SK-N-SH treated with all-trans-retinoic acid at 6 μM for 48 hours (cell line): ENCODE results near the gene ESF1.

Source experiments
- ATAC-seq: fragments of 200-7000 bp; cut with Tn5 transposase; 3 replicates; pipeline ENCODE4 v1.9.1; 2020; ENCODE audit warnings: mild to moderate bottlenecking, moderate library complexity
- ARNTL ChIP-seq: fragments of 450-650 bp; formaldehyde crosslinking; IDR thresholded peaks from 2 replicates; pipeline ENCODE4 v1.5.0; 2020; ENCODE audit warnings: low read depth, mild to moderate bottlenecking, moderate library complexity, borderline replicate concordance
- BACH2 ChIP-seq: fragments of 250-450 bp; sonication (Bioruptor Pico); IDR thresholded peaks from 2 replicates; pipeline ENCODE4 v1.9.0; 2021; ENCODE audit warnings: mild to moderate bottlenecking, borderline replicate concordance
- CREB5 ChIP-seq: fragments of 250-450 bp; sonication (Bioruptor Pico); IDR thresholded peaks from 2 replicates; pipeline ENCODE4 v1.5.1; 2020; ENCODE audit warnings: low read depth, mild to moderate bottlenecking, moderate library complexity
- CSDC2 ChIP-seq: fragments of 250-450 bp; sonication (Bioruptor Pico); IDR thresholded peaks from 2 replicates; pipeline ENCODE4 v1.5.0; 2020; ENCODE audit warnings: mild to moderate bottlenecking, moderate library complexity
- CSRNP3 ChIP-seq: fragments of 250-450 bp; sonication (Bioruptor Pico); IDR thresholded peaks from 2 replicates; pipeline ENCODE4 v1.5.1; 2021; ENCODE audit warnings: mild to moderate bottlenecking, moderate library complexity
- ESRRG ChIP-seq: fragments of 250-450 bp; sonication (Bioruptor Pico); IDR thresholded peaks from 2 replicates; pipeline ENCODE4 v1.6.1; 2021; ENCODE audit warnings: mild to moderate bottlenecking
- GLIS3 ChIP-seq: fragments of 250-450 bp; sonication (Bioruptor Pico); IDR thresholded peaks from 2 replicates; pipeline ENCODE4 v1.5.0; 2020; ENCODE audit warnings: mild to moderate bottlenecking, moderate library complexity
- ISL1 ChIP-seq: fragments of 250-450 bp; sonication (Bioruptor Pico); IDR thresholded peaks from 2 replicates; pipeline ENCODE4 v2.1.2; 2022; ENCODE audit warnings: mild to moderate bottlenecking, moderate library complexity
- OSR1 ChIP-seq: fragments of 250-450 bp; sonication (Bioruptor Pico); IDR thresholded peaks from 2 replicates; pipeline ENCODE4 v1.8.0; 2022; ENCODE audit warnings: moderate library complexity, mild to moderate bottlenecking, inconsistent platforms
- PATZ1 ChIP-seq: fragments of 250-450 bp; sonication (Bioruptor Pico); IDR thresholded peaks from 2 replicates; pipeline ENCODE4 v1.8.0; 2020; ENCODE audit warnings: mild to moderate bottlenecking, moderate library complexity, borderline replicate concordance
- POU6F1 ChIP-seq: fragments of 250-450 bp; sonication (Bioruptor Pico); IDR thresholded peaks from 2 replicates; pipeline ENCODE4 v1.8.0; 2021; ENCODE audit warnings: low read depth, mild to moderate bottlenecking, moderate library complexity, borderline replicate concordance
- PPARA ChIP-seq: fragments of 250-450 bp; sonication (Bioruptor Pico); IDR thresholded peaks from 2 replicates; pipeline ENCODE4 v1.5.0; 2020; ENCODE audit warnings: mild to moderate bottlenecking, borderline replicate concordance
- RARB ChIP-seq: fragments of 250-450 bp; sonication (Bioruptor Pico); IDR thresholded peaks from 2 replicates; pipeline ENCODE4 v1.8.0; 2021; ENCODE audit warnings: mild to moderate bottlenecking, moderate library complexity
- SNAI2 ChIP-seq: fragments of 250-450 bp; sonication (Bioruptor Pico); IDR thresholded peaks from 2 replicates; pipeline ENCODE4 v1.5.0; 2020; ENCODE audit warnings: mild to moderate bottlenecking, moderate library complexity
- TCF4 ChIP-seq: fragments of 250-450 bp; sonication (Bioruptor Pico); IDR thresholded peaks from 2 replicates; pipeline ENCODE4 v1.8.0; 2021; ENCODE audit warnings: mild to moderate bottlenecking, moderate library complexity, borderline replicate concordance
- TOX ChIP-seq: fragments of 250-450 bp; sonication (Bioruptor Pico); IDR thresholded peaks from 2 replicates; pipeline ENCODE4 v1.8.0; 2021; ENCODE audit warnings: mild to moderate bottlenecking, moderate library complexity, borderline replicate concordance
- TSHZ2 ChIP-seq: fragments of 250-450 bp; sonication (Bioruptor Pico); IDR thresholded peaks from 2 replicates; pipeline ENCODE4 v1.5.0; 2020; ENCODE audit warnings: mild to moderate bottlenecking, moderate library complexity
- ZC3H10 ChIP-seq: fragments of 250-450 bp; sonication (Bioruptor Pico); IDR thresholded peaks from 2 replicates; pipeline ENCODE4 v1.5.1; 2021; ENCODE audit warnings: mild to moderate bottlenecking, moderate library complexity
- ZFP3 ChIP-seq: fragments of 250-450 bp; sonication (Bioruptor Pico); IDR thresholded peaks from 2 replicates; pipeline ENCODE4 v1.5.0; 2020; ENCODE audit warnings: mild to moderate bottlenecking, moderate library complexity
- ZFP30 ChIP-seq: fragments of 450-650 bp; formaldehyde crosslinking; IDR thresholded peaks from 2 replicates; pipeline ENCODE4 v1.5.0; 2022; ENCODE audit warnings: mild to moderate bottlenecking, moderate library complexity
- ZNF70 ChIP-seq: fragments of 450-650 bp; formaldehyde crosslinking; IDR thresholded peaks from 2 replicates; pipeline ENCODE4 v1.5.0; 2020; ENCODE audit warnings: mild to moderate bottlenecking, moderate library complexity
- ZNF8 ChIP-seq: fragments of 450-650 bp; formaldehyde crosslinking; IDR thresholded peaks from 2 replicates; pipeline ENCODE4 v1.5.0; 2020; ENCODE audit warnings: mild to moderate bottlenecking, moderate library complexity

ESF1 gene

GRCh38 chr20:13753436-13754036 is 31.2 kb downstream of the ESF1 start:
- ATAC-seq, result no peak
- no peak for TF ChIP-seq BACH2
- no peak for TF ChIP-seq CSRNP3
- no peak for TF ChIP-seq CSDC2 (CRISPR knock-in tag)
- no peak for TF ChIP-seq GLIS3 (CRISPR knock-in tag)
- no peak for TF ChIP-seq ZC3H10 (CRISPR knock-in tag)
- no peak for TF ChIP-seq RARB
- TF ChIP-seq PPARA, result no peak
- TF ChIP-seq OSR1 (CRISPR knock-in tag), result no peak

GRCh38 chr20:13749811-13750210 is 34.9 kb downstream of the ESF1 start:
- ATAC-seq, result no peak
- TF ChIP-seq TCF4 (CRISPR knock-in tag), result no peak
- no peak for TF ChIP-seq CREB5 (CRISPR knock-in tag)
- no peak for TF ChIP-seq CSDC2 (CRISPR knock-in tag)
- TF ChIP-seq PPARA, result no peak
- TF ChIP-seq PATZ1 (CRISPR knock-in tag), result no peak
- TF ChIP-seq POU6F1, result no peak
- no peak for TF ChIP-seq ARNTL (CRISPR knock-in tag)
- TF ChIP-seq RARB, result no peak
- TF ChIP-seq ZC3H10 (CRISPR knock-in tag), result no peak
- TF ChIP-seq ZFP30 (CRISPR knock-in tag), result no peak
- TF ChIP-seq TSHZ2 (CRISPR knock-in tag), result no peak
- TF ChIP-seq ISL1, result no peak
- no peak for TF ChIP-seq CSRNP3
- TF ChIP-seq ZFP3, result no peak
- no peak for TF ChIP-seq ZNF8 (CRISPR knock-in tag)
- TF ChIP-seq TOX (CRISPR knock-in tag), result no peak
- no peak for TF ChIP-seq OSR1 (CRISPR knock-in tag)
- no peak for TF ChIP-seq BACH2
- TF ChIP-seq SNAI2, result no peak

- TF ChIP-seq RARB, result no peak
- no peak for TF ChIP-seq CREB5 (CRISPR knock-in tag)
- no peak for TF ChIP-seq BACH2
- no peak for TF ChIP-seq ISL1
- no peak for TF ChIP-seq ESRRG (CRISPR knock-in tag)
- no peak for TF ChIP-seq ARNTL (CRISPR knock-in tag)
- no peak for TF ChIP-seq SNAI2
- TF ChIP-seq CSRNP3, result no peak
- no peak for TF ChIP-seq ZNF70 (CRISPR knock-in tag)
- TF ChIP-seq PPARA, result no peak
- no peak for TF ChIP-seq POU6F1
- no peak for TF ChIP-seq CSDC2 (CRISPR knock-in tag)
- TF ChIP-seq ZNF8 (CRISPR knock-in tag), result no peak
- no peak for TF ChIP-seq ZC3H10 (CRISPR knock-in tag)
- ATAC-seq, result no peak
Observed at GRCh38 chr20:13745784-13746183, 38.9 kb downstream of the ESF1 start.
